SH-SY5Y (cell line): Measurements from ENCODE around the gene C6orf120.

ENCODE experiments used
- GATA2 ChIP-seq: IDR thresholded peaks from 2 replicates; pipeline ENCODE4 v1.6.1; 2011; ENCODE audit warnings: mild to moderate bottlenecking, low read depth, low read length
- GATA3 ChIP-seq: IDR thresholded peaks from 2 replicates; pipeline ENCODE4 v1.6.1; 2011; ENCODE audit warnings: low read depth, mild to moderate bottlenecking, low read length, moderate library complexity

DNA sequence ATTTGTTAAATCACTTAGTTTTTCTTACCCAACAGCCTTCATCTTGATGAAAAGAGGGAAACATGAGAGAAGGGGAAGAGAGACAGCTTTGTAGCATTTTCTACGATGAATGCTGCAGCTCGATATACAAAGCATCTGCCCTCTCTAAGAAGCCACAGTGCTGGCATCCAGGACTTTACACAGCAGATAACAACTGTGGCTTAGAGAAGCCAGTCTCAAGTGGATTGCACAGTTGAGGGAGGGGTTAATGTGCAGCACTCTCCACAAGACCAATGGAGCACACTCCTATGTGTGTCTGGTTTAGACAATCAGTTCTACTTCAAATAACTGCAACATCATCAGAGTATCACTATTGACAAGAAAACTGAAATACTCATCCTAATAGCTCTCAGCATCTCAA is 5.8 kb downstream of the C6orf120 start:
- TF ChIP-seq GATA2 = no peak
- TF ChIP-seq GATA3 = no peak
